Common myeloid progenitor, CD34-positive (primary cell): ENCODE results near the gene NEDD1.

ENCODE experiments used
- CTCF ChIA-PET: fragments of 350-600 bp; sonication (Branson Sonifier 250); formaldehyde crosslinking; loops from one replicate; lab custom pipeline; 2021; ENCODE audit warnings: antibody characterized with exemption; lab: Charles Lee
- POLR2A ChIA-PET: fragments of 350-600 bp; sonication (Branson Sonifier 250); formaldehyde crosslinking; loops from one replicate; lab custom pipeline; 2021; ENCODE audit warnings: antibody characterized with exemption; lab: Charles Lee
- DNase-seq, 3 donors: peaks; one replicate each; pipeline versions ENCODE4 v3.0.0 to v3.0.0-alpha.2; 2013
- H3K27ac ChIP-seq, 2 experiments: 1 replicate in 1 of 2; 2 replicates in 1 of 2; pipeline ENCODE4 v1.7.0; 2013; ENCODE audit warnings: inconsistent platforms in 2 of 2, low read length in 2 of 2, mild to moderate bottlenecking in 2 of 2, low read depth in 1 of 2, moderate library complexity in 1 of 2; ENCODE audit not compliant: severe bottlenecking in 2 of 2, insufficient read depth in 1 of 2, poor library complexity in 1 of 2
- H3K27me3 ChIP-seq, 5 experiments: replicated peaks in 2 of 5; 1 replicate in 3 of 5; 2 replicates in 2 of 5; pipeline versions ENCODE4 v1.6.1 to v1.7.0; 2013; ENCODE audit warnings: low read length in 4 of 5, mild to moderate bottlenecking in 2 of 5, moderate library complexity in 2 of 5, inconsistent platforms in 1 of 5; ENCODE audit not compliant: insufficient read depth in 5 of 5, control insufficient read depth in 4 of 5
- H3K36me3 ChIP-seq, 4 experiments: 1 replicate in 2 of 4; 2 replicates in 2 of 4; pipeline versions ENCODE4 v1.6.1 to v1.7.0; 2013; ENCODE audit warnings: low read length in 3 of 4, control low read depth in 1 of 4, mild to moderate bottlenecking in 1 of 4; ENCODE audit not compliant: control insufficient read depth in 4 of 4, insufficient read depth in 4 of 4
- H3K4me1 ChIP-seq, 4 experiments: 1 replicate in 3 of 4; 2 replicates in 1 of 4; pipeline versions ENCODE4 v1.6.1 to v1.7.1; 2013; ENCODE audit warnings: low read length in 3 of 4, mild to moderate bottlenecking in 3 of 4, control low read depth in 1 of 4, inconsistent platforms in 1 of 4, moderate library complexity in 1 of 4; ENCODE audit not compliant: control insufficient read depth in 4 of 4, insufficient read depth in 4 of 4; ENCODE audit errors: control extremely low read depth in 1 of 4
- H3K4me3 ChIP-seq, 7 experiments: 1 replicate in 4 of 7; 2 replicates in 3 of 7; pipeline versions ENCODE4 v1.5.1 to v1.7.0; 2013; ENCODE audit warnings: mild to moderate bottlenecking in 7 of 7, low read length in 6 of 7, moderate library complexity in 6 of 7, inconsistent platforms in 2 of 7, low read depth in 2 of 7, control low read depth in 1 of 7; ENCODE audit not compliant: insufficient read depth in 4 of 7, control insufficient read depth in 1 of 7; ENCODE audit errors: extremely low read depth in 1 of 7
- H3K9me3 ChIP-seq, 5 experiments: 1 replicate in 4 of 5; 2 replicates in 1 of 5; pipeline versions ENCODE4 v1.6.1 to v1.7.1; 2013; ENCODE audit warnings: low read length in 4 of 5, mild to moderate bottlenecking in 2 of 5, inconsistent platforms in 1 of 5, low read depth in 1 of 5, moderate library complexity in 1 of 5; ENCODE audit not compliant: control insufficient read depth in 4 of 5, insufficient read depth in 2 of 5; ENCODE audit errors: control extremely low read depth in 1 of 5
- WGBS: methylation state at CpG from one replicate; pipeline ENCODE4 v1.1.5; 2013; ENCODE audit not compliant: insufficient coverage; 5-methylcytosine and 5-hydroxymethylcytosine counted together

Gene NEDD1

DNA sequence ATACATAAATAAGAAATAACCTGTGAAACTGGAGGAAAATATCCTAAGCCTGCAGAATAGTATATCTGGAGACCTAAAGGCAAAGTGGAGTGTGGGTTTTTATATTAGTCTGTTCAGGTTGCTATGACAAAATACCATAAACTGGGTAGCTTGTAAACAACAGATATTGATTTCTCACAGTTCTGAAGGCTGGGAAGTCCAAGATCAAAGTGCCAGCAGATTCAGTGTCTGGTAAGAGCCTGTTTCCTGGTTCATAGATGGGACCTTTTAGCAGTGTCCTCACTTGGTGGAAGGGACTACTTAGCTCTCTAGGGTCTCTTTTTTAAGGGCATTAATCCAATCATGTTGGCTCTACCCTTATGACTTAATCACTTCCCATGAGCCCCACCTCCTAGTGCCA is 25.4 kb upstream of the NEDD1 start:
- Histone ChIP-seq H3K36me3 (no peaks in the 10 kb centered on the region), H3K27me3 (no peaks in the 10 kb centered on the region)
- POLR2A ChIA-PET = no interaction called here

DNA sequence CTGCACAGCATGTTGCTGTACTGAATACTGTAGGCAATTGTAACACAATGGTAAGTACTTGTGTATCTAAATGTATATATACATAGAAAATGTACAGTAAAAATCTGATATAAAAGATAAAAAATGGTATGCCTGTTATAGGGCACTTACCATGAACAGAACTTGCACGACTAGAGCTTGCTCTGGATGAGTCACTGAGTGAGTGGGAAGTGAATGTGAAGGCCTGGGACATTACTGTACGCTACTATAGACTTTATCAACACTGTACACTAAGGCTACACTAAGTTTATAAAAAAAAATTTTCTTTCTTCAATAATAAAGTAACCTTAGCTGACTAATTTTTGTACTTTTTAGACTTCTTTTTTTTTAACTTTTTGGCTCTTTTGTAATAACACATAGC is 24.2 kb upstream of the NEDD1 start:
- H3K4me1 ChIP-seq = peaks cover 0 to 7% (median 2%) of the 10 kb centered on the region in 4 experiments
- H3K4me3 ChIP-seq = no peak overlapping the region
- POLR2A ChIA-PET = no interaction called here
- H3K9me3 ChIP-seq = peaks cover 0 to 2% (median 0%) of the 10 kb centered on the region in 5 experiments
- DNase-seq = no peak
- no peaks in the 10 kb centered on the region for H3K36me3 ChIP-seq
- H3K27me3 ChIP-seq = no peaks in the 10 kb centered on the region
- H3K27ac ChIP-seq = no peak overlapping the region
- no CpG with 5 or more reads among the region's 2 CpGs for WGBS
- CTCF ChIA-PET = interaction anchor here (1.2 kb wide), 1 partner anchor 18 kb away, joined by 3 read pairs; no protein-coding TSS in a partner anchor

More for the DNA sequence above, 25.4 kb upstream of the NEDD1 start:
- Histone ChIP-seq H3K9me3 (peaks cover 0 to 2% (median 0%) of the 10 kb centered on the region in 5 experiments), H3K4me3 (no peak overlapping the region), H3K27ac (no peak overlapping the region), H3K4me1 (peaks cover 0 to 6% (median 2%) of the 10 kb centered on the region in 4 experiments)
- DNase-seq = no peak
- CTCF ChIA-PET = no interaction called here

DNA sequence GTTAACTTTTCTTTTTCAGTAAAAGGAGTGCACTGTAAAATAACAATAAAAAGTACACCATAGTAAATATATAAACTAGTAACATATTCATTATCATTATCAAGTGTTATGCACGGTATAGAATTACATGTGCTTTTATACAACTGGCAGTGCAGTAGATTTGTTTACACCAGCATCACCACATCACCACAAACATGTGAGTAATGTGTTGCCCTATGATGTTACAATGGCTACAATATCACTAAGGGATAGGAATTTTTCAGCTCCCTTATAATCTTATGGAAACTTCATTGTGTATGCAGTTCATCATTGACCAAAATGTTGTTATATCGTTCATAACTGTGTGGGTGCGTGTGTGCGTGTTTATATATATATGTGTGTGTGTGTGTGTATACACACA is 23.5 kb upstream of the NEDD1 start:
- Histone ChIP-seq H3K4me3 (no peak overlapping the region), H3K9me3 (peaks cover 0 to 2% (median 0%) of the 10 kb centered on the region in 5 experiments), H3K27me3 (no peaks in the 10 kb centered on the region), H3K27ac (no peak overlapping the region), H3K4me1 (peaks cover 0 to 7% (median 2%) of the 10 kb centered on the region in 4 experiments), H3K36me3 (no peaks in the 10 kb centered on the region)
- ChIA-PET POLR2A (no interaction called here), CTCF (interaction anchor here (1.2 kb wide), 1 partner anchor 18 kb away, joined by 3 read pairs; no protein-coding TSS in a partner anchor)
- no CpG with 5 or more reads among the region's 4 CpGs for whole genome bisulfite sequencing
- DNase-seq = no peak

DNA sequence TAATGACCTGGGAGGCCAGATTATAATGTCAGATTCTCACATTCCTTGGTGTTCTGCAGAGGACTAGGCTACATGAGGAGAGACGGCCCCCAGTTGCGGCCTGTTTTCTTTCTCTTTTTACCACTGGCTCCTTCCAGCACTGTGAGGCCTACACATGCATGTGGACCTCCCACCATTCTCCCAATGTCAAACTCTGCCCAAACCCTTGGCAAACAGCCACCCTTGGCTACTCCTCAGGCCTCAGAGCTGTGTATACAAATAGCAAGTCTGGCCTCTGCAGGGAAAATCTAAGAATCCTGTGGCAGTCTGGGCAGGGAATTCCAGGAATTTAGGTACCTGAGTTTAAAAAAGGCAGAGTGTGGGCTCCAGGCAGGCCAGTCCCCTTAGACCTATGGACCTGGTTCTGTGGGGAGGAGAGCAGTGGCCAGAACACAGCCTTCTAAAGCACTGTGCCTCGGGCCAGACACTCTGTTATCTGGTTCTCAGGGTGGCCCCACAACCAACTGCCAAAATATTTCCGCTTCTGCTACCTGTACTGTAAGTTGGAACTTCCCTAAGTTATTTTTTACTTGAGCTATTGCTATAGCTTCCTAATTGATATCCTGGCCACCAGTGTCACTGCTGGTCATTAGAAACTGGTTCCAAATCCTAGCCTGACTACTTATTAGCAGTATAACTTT is 19.9 kb upstream of the NEDD1 start:
- Histone ChIP-seq H3K27ac (no peak overlapping the region), H3K9me3 (peaks cover 0 to 2% (median 0%) of the 10 kb centered on the region in 5 experiments), H3K4me1 (peaks cover 0 to 2% (median 0%) of the 10 kb centered on the region in 4 experiments), H3K36me3 (no peaks in the 10 kb centered on the region), H3K27me3 (peaks cover 0 to 3% (median 0%) of the 10 kb centered on the region in 5 experiments), H3K4me3 (no peak overlapping the region)
- CTCF ChIA-PET = interaction anchor here (0.9 kb wide), 1 partner anchor 15 kb away, joined by 3 read pairs; no protein-coding TSS in a partner anchor
- no peak for DNase-seq
- 81% methylated on average over 4 of the region's 4 CpGs for WGBS
- POLR2A ChIA-PET = no interaction called here

DNA sequence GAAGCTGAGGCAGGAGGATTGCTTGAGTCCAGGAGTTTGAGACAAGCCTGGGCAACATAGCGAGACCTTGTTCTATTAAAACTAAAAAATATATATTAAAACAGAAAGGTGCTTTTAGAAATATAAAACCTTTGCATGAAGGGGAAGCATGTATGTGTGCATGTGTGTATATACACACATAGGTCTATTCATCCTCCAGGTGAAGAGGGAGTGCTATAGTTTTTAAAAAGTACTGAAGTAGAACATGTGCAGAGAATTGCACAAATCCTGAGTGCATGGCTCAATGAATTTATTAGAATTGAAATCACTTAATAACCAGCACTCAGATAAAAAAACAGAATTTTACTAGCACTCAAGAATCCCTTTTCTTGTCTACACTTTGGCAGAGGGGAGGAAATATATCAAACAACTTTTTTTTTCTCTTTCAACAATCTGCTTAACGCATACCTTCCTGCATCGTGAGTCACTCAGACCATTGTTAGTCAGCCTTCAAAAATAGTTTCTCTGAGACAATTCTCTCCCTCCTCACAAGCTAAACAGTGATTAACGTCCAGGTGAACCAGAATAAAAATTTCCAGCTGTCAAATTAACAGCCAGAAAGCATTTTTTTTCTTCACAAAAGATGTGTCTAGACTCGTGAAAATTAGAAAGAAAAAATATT is 17.7 kb upstream of the NEDD1 start:
- POLR2A ChIA-PET = no interaction called here
- peaks cover 0 to 2% (median 0%) of the 10 kb centered on the region in 4 experiments for H3K4me1 ChIP-seq
- H3K36me3 ChIP-seq = no peaks in the 10 kb centered on the region
- no peak overlapping the region for H3K27ac ChIP-seq
- WGBS = 15% methylated on average over 3 of the region's 5 CpGs
- H3K27me3 ChIP-seq = peaks cover 0 to 3% (median 0%) of the 10 kb centered on the region in 5 experiments
- CTCF ChIA-PET = no interaction called here
- peak in 2 of 3 donors; percentile 15 to 22 for DNase-seq
- H3K4me3 ChIP-seq = no peak overlapping the region
- H3K9me3 ChIP-seq = no peaks in the 10 kb centered on the region

DNA sequence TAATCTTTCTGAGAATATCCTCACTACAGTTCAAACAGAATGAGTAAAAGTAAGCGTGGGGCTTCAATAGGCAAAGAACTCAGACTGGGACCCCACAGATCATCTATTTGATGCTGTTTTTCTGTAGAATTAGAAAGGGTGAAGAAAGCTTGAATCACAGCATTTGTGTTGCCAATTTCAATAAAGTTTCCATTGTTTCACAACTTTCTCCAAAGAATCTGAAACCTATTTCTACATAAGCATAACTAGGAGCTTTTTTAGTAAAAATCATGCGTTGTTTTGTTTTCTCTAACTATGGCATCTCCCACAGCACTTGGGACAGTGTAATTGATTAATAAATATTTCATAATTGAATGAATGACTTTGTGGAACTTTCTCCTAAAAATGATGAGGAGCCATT is 16.7 kb upstream of the NEDD1 start:
- POLR2A ChIA-PET = no interaction called here
- no CpG with 5 or more reads among the region's 2 CpGs for WGBS
- H3K4me3 ChIP-seq = no peak overlapping the region

DNA sequence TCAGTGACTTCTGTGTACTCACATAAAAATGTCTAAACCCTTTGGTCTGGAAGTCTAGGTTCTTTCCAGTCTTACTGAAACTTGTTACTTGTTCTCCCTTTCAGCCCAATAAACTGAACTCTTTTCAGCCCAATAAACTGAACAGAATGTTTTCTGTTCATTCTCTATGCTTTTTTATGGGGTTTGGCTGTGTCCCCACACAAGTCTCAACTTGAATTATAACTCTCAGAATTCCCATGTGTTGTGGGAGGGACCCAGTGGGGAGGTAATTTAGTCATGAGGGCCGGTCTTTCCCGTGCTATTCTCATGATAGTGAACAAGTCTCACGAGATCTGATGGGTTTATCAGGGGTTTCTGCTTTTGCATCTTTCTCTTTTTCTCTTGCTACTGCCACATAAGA is 15.0 kb upstream of the NEDD1 start:
- POLR2A ChIA-PET = no interaction called here
- H3K27me3 ChIP-seq = peaks cover 0 to 3% (median 0%) of the 10 kb centered on the region in 5 experiments
- H3K4me1 ChIP-seq = peaks cover 0 to 2% (median 0%) of the 10 kb centered on the region in 4 experiments
- CTCF ChIA-PET = no interaction called here
- 100% methylated on average over 2 of the region's 3 CpGs for WGBS
- H3K4me3 ChIP-seq = no peak overlapping the region
- no peaks in the 10 kb centered on the region for H3K9me3 ChIP-seq
- H3K27ac ChIP-seq = no peak overlapping the region
- no peaks in the 10 kb centered on the region for H3K36me3 ChIP-seq
- DNase-seq = no peak

More for the DNA sequence above, 16.7 kb upstream of the NEDD1 start:
- no peak overlapping the region for H3K27ac ChIP-seq
- no peak for DNase-seq
- CTCF ChIA-PET = no interaction called here
- H3K4me1 ChIP-seq = peaks cover 0 to 2% (median 0%) of the 10 kb centered on the region in 4 experiments
- H3K27me3 ChIP-seq = peaks cover 0 to 3% (median 0%) of the 10 kb centered on the region in 5 experiments
- H3K9me3 ChIP-seq = no peaks in the 10 kb centered on the region
- H3K36me3 ChIP-seq = no peaks in the 10 kb centered on the region
